GM19397 (cell line): ENCODE data around the gene PLEKHO2.
A peak's percentile ranks its signal among the peaks of the same experiment; 100 is the strongest.

Experiments
- ATAC-seq: cut with Tn5 transposase; IDR thresholded peaks from one replicate; pipeline ENCODE4 v1.9.1; 2021; ENCODE audit warnings: mild to moderate bottlenecking, moderate library complexity; ENCODE audit not compliant: unreplicated experiment

PLEKHO2 gene

DNA sequence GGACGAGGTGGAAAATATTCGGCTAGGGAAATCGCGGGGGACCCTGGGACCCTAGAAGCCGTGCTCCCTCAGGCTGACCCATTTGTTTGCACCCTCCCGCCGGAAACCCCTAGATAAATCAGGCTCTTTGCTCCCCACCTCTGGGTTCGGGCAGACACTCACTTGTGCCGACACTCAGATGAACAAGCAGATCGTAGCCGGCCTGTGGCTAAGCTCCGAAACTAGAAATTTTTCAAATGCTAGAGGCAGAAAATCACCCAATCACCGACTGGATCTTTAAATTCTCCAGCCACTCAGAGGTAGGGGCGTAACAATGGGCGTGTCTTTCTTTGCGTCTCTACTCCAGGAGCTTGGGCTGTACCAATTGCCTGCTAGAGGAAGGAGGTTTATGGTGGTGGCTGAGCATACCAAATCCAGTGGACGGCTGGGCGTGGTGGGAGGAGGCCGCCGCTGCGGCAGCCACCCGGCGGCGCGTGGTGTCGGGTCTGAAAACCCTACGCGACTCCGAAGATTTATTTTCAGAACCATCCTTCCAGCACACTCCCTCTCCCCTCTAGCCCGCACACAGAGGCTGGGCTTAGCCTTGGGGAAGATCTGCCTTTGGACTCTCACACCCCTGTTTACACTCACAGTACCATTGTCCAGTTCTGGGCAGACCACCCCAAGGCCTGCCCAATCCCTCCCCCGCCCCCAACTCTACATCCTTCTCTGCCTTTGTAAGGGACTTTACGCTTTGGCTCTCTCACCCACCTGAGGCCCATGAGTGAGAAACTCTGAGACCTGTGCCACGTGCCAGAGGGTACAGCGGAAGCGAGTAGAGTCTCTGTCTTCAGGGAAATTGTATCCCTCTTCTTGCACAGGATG is 16.1 kb upstream of the PLEKHO2 start, which contains the start of gene PIF1:
TSS of gene PIF1 (minus strand) at position 217 of the 864 bp plus-strand sequence. CDS start 1,312 bp downstream, outside the sequence.
- peak; percentile 67 for ATAC-seq

GRCh38 chr15:64828985-64829384 is 12.7 kb upstream of the PLEKHO2 start:
- ATAC-seq, result no peak

- no peak for ATAC-seq
Observed at GRCh38 chr15:64833690-64834089, 8.0 kb upstream of the PLEKHO2 start.

GRCh38 chr15:64836023-64836536 is 5.6 kb upstream of the PLEKHO2 start:
- ATAC-seq, result no peak

- ATAC-seq, result no peak
Observed at GRCh38 chr15:64837502-64837901, 4.2 kb upstream of the PLEKHO2 start.

GRCh38 chr15:64841060-64841343 is 713 bp upstream of the PLEKHO2 start:
- no peak for ATAC-seq

- no peak for ATAC-seq
Observed at GRCh38 chr15:64842096-64842939, 603 bp downstream of the PLEKHO2 start.

DNA sequence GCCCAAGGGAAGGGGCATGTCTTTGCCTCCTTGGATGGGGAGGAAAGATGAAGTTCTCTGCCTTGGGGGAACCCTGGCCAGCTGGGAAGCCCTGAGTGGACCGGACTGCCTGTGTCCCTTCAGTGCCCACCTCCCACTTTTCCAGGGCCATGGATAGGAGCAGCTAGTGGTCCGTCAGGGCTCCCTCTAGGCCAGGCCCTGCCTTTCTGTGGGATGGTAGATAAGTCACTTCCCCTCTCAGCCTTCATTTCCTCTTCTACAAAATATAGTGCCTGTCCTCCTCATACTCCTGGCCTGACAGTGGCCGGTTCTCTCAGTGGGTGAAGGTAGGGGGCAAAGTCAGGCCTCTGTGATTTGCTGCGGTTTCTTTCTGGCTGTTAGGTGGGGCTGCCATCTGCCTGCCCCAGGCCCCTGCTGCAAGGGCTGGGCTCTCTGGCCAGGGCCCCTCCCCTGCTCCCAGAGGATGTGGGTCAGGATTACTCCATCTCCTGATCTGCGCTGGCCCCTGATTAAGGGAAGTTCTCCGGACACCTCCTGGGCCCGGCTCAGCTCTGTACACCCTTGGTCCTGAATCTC is 1.4 kb downstream of the PLEKHO2 start:
- no peak for ATAC-seq

- ATAC-seq, result no peak
Observed at GRCh38 chr15:64843991-64844390, 2.3 kb downstream of the PLEKHO2 start.

GRCh38 chr15:64844576-64845145 is 2.9 kb downstream of the PLEKHO2 start:
- no peak for ATAC-seq

GRCh38 chr15:64845183-64845611 is 3.5 kb downstream of the PLEKHO2 start:
- ATAC-seq, result no peak

- no peak for ATAC-seq
Observed at GRCh38 chr15:64845831-64846595, 4.3 kb downstream of the PLEKHO2 start.

- no peak for ATAC-seq
Observed at GRCh38 chr15:64847016-64847415, 5.3 kb downstream of the PLEKHO2 start.

- no peak for ATAC-seq
Observed at GRCh38 chr15:64847448-64847847, 5.7 kb downstream of the PLEKHO2 start.

- ATAC-seq, result no peak
Observed at GRCh38 chr15:64847876-64848716, 6.4 kb downstream of the PLEKHO2 start.

GRCh38 chr15:64850778-64851502 is 9.2 kb downstream of the PLEKHO2 start:
- no peak for ATAC-seq

- ATAC-seq, result no peak
Observed at GRCh38 chr15:64851503-64851840, 9.8 kb downstream of the PLEKHO2 start.

DNA sequence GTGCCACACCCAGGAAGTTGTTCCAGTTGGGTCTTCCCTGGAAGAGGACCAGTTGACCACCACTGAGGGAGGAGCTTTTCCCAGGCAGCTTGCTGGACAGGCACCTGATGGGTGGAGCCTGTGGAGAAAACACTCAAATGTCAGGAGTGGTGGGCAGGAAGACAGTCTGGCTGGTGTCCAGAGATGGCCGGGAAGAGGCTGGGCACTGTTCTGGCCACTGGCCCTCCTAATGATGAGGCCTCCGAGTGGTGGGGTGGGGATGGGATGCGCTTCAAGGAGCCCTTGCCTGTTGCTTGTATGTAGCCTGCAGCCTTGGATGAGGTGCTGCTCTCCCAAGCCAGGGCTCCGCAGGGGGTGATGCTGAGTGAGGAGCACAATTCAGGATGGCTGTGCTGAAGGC is 12.3 kb downstream of the PLEKHO2 start:
- ATAC-seq, result no peak

- no peak for ATAC-seq
Observed at GRCh38 chr15:64854526-64854925, 12.8 kb downstream of the PLEKHO2 start.
